Gastrocnemius medialis (tissue), 4 donors: ENCODE results near the gene ZBTB20.

ENCODE experiments used
- CTCF ChIP-seq, 5 experiments: fragments of 450-650 bp in 3 of 5; fragments of 200-600 bp in 2 of 5; sonication (generic) in 2 of 5; IDR thresholded peaks in 4 of 5; conservative IDR thresholded peaks in 1 of 5; 1 replicate in 4 of 5; 2 replicates in 1 of 5; pipeline ENCODE4 v1.5.1; 2016 to 2019; ENCODE audit warnings: antibody characterized with exemption in 5 of 5, mild to moderate bottlenecking in 3 of 5, moderate library complexity in 3 of 5
- POLR2A ChIP-seq, 2 donors: fragments of 450-650 bp; IDR thresholded peaks; one replicate each; pipeline ENCODE4 v1.6.1; 2017; ENCODE audit warnings: antibody characterized with exemption in 2 of 2, mild to moderate bottlenecking in 2 of 2, moderate library complexity in 2 of 2

- no peak for TF ChIP-seq POLR2A (IDR thresholded peaks at IDR 0.05)
- no peak for TF ChIP-seq CTCF (IDR thresholded peaks at IDR 0.05 in 4 of 5, conservative IDR thresholded peaks at IDR 0.05 in 1 of 5)
These were observed 452.8 kb downstream of the ZBTB20 start for GRCh38 chr3:114694251-114694650.
